Measurements from ENCODE around the gene PIEZO2.

DNA sequence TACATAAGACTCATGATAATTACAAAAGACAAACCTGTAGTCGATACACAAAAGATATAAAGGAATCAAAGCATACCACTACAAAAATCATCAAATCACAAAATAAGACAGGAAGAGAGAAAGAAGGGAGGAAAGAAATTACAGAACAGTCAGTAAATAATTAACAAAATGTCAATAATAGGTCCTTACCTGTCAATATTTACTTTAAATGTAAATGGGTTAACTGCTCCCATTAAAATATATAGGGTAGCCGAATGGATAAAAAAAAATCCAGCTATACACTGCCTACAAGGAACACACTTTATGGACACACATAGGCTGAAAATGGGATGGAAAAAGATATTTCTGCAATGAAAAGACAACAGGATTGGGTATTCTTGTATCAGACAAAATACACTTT, 163.7 kb downstream of the PIEZO2 start:
- TF ChIP-seq, protein P1, sequence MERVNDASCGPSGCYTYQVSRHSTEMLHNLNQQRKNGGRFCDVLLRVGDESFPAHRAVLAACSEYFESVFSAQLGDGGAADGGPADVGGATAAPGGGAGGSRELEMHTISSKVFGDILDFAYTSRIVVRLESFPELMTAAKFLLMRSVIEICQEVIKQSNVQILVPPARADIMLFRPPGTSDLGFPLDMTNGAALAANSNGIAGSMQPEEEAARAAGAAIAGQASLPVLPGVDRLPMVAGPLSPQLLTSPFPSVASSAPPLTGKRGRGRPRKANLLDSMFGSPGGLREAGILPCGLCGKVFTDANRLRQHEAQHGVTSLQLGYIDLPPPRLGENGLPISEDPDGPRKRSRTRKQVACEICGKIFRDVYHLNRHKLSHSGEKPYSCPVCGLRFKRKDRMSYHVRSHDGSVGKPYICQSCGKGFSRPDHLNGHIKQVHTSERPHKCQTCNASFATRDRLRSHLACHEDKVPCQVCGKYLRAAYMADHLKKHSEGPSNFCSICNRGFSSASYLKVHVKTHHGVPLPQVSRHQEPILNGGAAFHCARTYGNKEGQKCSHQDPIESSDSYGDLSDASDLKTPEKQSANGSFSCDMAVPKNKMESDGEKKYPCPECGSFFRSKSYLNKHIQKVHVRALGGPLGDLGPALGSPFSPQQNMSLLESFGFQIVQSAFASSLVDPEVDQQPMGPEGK (CRISPR knock-in tag; IDR thresholded peaks at IDR 0.05; ENCODE audit: borderline replicate concordance), result no peak
- TF ChIP-seq ZFP3 (CRISPR knock-in tag; IDR thresholded peaks at IDR 0.05) (no peak), GLIS3 (CRISPR knock-in tag; IDR thresholded peaks at IDR 0.05) (no peak), TOX (CRISPR knock-in tag; IDR thresholded peaks at IDR 0.05; ENCODE audit: borderline replicate concordance) (no peak), ESRRG (CRISPR knock-in tag; IDR thresholded peaks at IDR 0.05) (no peak), CSDC2 (CRISPR knock-in tag; IDR thresholded peaks at IDR 0.05) (no peak), BACH2 (CRISPR knock-in tag; IDR thresholded peaks at IDR 0.05; ENCODE audit: borderline replicate concordance) (no peak), ZNF565 (CRISPR knock-in tag; conservative IDR thresholded peaks at IDR 0.05; ENCODE audit: low read depth) (no peak), ZNF8 (CRISPR knock-in tag; IDR thresholded peaks at IDR 0.05) (no peak)
- TF ChIP-seq, protein P2, sequence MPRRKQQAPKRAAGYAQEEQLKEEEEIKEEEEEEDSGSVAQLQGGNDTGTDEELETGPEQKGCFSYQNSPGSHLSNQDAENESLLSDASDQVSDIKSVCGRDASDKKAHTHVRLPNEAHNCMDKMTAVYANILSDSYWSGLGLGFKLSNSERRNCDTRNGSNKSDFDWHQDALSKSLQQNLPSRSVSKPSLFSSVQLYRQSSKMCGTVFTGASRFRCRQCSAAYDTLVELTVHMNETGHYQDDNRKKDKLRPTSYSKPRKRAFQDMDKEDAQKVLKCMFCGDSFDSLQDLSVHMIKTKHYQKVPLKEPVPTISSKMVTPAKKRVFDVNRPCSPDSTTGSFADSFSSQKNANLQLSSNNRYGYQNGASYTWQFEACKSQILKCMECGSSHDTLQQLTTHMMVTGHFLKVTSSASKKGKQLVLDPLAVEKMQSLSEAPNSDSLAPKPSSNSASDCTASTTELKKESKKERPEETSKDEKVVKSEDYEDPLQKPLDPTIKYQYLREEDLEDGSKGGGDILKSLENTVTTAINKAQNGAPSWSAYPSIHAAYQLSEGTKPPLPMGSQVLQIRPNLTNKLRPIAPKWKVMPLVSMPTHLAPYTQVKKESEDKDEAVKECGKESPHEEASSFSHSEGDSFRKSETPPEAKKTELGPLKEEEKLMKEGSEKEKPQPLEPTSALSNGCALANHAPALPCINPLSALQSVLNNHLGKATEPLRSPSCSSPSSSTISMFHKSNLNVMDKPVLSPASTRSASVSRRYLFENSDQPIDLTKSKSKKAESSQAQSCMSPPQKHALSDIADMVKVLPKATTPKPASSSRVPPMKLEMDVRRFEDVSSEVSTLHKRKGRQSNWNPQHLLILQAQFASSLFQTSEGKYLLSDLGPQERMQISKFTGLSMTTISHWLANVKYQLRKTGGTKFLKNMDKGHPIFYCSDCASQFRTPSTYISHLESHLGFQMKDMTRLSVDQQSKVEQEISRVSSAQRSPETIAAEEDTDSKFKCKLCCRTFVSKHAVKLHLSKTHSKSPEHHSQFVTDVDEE (CRISPR knock-in tag; IDR thresholded peaks at IDR 0.05), result no peak

Data from SK-N-SH treated with all-trans-retinoic acid at 6 μM for 48 hours (cell line).